ENCODE measurements around the gene PIK3C2G. TPM values are rescaled to one million over a fixed set of nuclear protein-coding genes. Genes with fewer than 3 reads are reported as not detected.
A peak's percentile ranks its signal among the peaks of the same experiment; 100 is the strongest.

Gene PIK3C2G
- total RNA-seq, 1 experiment from 2014 or later: not detected

DNA sequence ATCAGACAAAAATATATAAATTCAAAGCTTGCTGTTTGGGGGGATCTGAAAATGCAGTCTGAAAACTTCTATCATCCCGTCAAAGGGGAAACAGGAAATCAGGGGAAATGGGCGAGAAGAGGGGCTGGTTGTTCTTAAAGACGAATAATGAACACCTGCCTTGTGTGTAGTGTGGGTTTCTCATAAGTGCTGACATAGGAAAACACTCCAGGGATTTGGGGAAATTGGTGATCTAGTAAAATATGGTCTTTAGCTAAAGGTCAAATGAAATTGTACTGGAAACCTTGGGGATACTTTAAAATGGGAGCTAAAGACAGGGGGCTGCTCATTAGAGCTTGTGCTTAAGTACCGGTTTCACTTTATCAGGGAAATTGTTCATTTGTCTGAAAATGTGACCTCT, 39.6 kb upstream of the PIK3C2G start:
- Mint-ChIP-seq H3K27me3 (ENCODE audit: low read depth) (no peaks in the 10 kb centered on the region), H3K4me1 (peaks cover 5% of the 10 kb centered on the region in 2 experiments), H3K36me3 (ENCODE audit: insufficient read depth in 1 of 3, low read depth in 3 of 3) (no peaks in the 10 kb centered on the region), H3K9me3 (no peaks in the 10 kb centered on the region; a peak in 1 of 5 replicates), H3K4me3 (no peak overlapping the region), H3K27ac (0 out of 7 replicates have a peak overlapping the region, but pooled peaks of 1 of the 3 experiments have one; percentile 16)
- H2BK12ac ChIP-seq (ENCODE audit: insufficient read length, low read depth, low read length): no peak overlapping the region
- H4K8ac ChIP-seq (replicated peaks; ENCODE audit: insufficient read length, low read depth, low read length): no peak overlapping the region
- H3K9ac ChIP-seq (ENCODE audit: extremely low read depth, insufficient read length, low read length): no peak overlapping the region
- no peak for DNase-seq
- H3K9me3 ChIP-seq (ENCODE audit: control insufficient read depth, low read depth, low read length): no peaks in the 10 kb centered on the region
- H2AFZ ChIP-seq (ENCODE audit: low read length): no peak overlapping the region
- no peak overlapping the region for H3K4ac ChIP-seq (ENCODE audit: low read depth, low read length)
- no CpG with 5 or more reads among the region's 4 CpGs for WGBS (ENCODE audit: extremely low coverage, insufficient read length, low lambda C conversion rate)
- H3K27ac ChIP-seq (ENCODE audit: insufficient read length, low read depth, low read length): no peak overlapping the region
- no peak overlapping the region for H3K4me2 ChIP-seq (ENCODE audit: insufficient read depth, insufficient read length, low read length)
- no peak overlapping the region for H3K14ac ChIP-seq (ENCODE audit: insufficient read depth, low read length)
- H3K79me2 ChIP-seq (ENCODE audit: insufficient read depth, low read length): no peaks in the 10 kb centered on the region
- H4K5ac ChIP-seq (ENCODE audit: insufficient read length, low read depth, low read length): no peak overlapping the region
- no peak overlapping the region for H2AK5ac ChIP-seq (ENCODE audit: insufficient read length, low read length)
- TF ChIP-seq CTCF (conservative IDR thresholded peaks at IDR 0.05): no peak
- H4K20me1 ChIP-seq (ENCODE audit: control insufficient read depth, insufficient read depth, insufficient read length): no peaks in the 10 kb centered on the region
- no peak overlapping the region for H2BK5ac ChIP-seq (ENCODE audit: insufficient read length, low read length)
- H3K23me2 ChIP-seq (ENCODE audit: insufficient read length, low read depth, low read length, poor library complexity, severe bottlenecking): no peaks in the 10 kb centered on the region
- H4K91ac ChIP-seq (ENCODE audit: insufficient read length, low read depth, low read length): no peak overlapping the region
- H3K27me3 ChIP-seq (ENCODE audit: insufficient read depth, low read length): no peaks in the 10 kb centered on the region
- H3K18ac ChIP-seq (ENCODE audit: insufficient read length, low read depth, low read length): no peak overlapping the region
- no peaks in the 10 kb centered on the region for H3K79me1 ChIP-seq (ENCODE audit: insufficient read depth, low read depth, low read length, poor library complexity, severe bottlenecking)
- H3K56ac ChIP-seq (ENCODE audit: insufficient read length, low read depth, low read length): no peak overlapping the region
- H3K4me1 ChIP-seq (ENCODE audit: insufficient read depth, low read length): no peaks in the 10 kb centered on the region
- no peak overlapping the region for H2BK20ac ChIP-seq (ENCODE audit: low read depth, low read length, poor library complexity, severe bottlenecking)
- no peak overlapping the region for H2BK15ac ChIP-seq (ENCODE audit: low read depth, low read length)
- no peak overlapping the region for H3T11ph ChIP-seq (ENCODE audit: low read length)
- no peak overlapping the region for H3K23ac ChIP-seq (ENCODE audit: insufficient read length, low read depth, low read length)
- H2BK120ac ChIP-seq (ENCODE audit: low read depth, low read length, poor library complexity, severe bottlenecking): no peak overlapping the region
